SIG-M5 treated with dmso at 0.1 percent for 504 hours (cell line): ENCODE measurements around the gene PARVB.

Experiments used
- DNase-seq: peaks from one replicate; lab custom pipeline; 2025; ENCODE audit not compliant: unreplicated experiment; lab: John Stamatoyannopoulos, UW

The PARVB gene

GRCh38 chr22:44131989-44132685 lies 108.0 kb downstream of the PARVB start:
- DNase-seq, result no peak

DNA sequence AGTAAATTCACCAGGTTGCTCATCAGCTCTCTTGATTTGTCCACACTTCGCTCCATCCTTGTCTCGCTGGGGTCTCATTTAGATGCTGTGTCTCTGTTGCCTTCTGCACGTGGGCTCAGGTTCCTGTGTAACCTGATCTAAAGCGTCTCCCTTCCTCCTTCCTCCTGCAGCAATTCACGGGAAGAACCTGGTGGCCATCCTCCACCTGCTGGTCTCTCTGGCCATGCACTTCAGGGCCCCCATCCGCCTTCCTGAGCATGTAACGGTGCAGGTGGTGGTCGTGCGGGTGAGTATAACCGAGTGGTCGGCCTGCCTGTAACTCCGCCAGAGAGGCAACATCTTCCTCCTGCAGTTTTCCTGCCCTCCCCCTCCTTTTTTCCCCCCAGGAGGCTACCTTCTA lies 108.6 kb downstream of the PARVB start:
- DNase-seq, result no peak

GRCh38 chr22:44133161-44133560 lies 109.1 kb downstream of the PARVB start:
- no peak for DNase-seq

DNA sequence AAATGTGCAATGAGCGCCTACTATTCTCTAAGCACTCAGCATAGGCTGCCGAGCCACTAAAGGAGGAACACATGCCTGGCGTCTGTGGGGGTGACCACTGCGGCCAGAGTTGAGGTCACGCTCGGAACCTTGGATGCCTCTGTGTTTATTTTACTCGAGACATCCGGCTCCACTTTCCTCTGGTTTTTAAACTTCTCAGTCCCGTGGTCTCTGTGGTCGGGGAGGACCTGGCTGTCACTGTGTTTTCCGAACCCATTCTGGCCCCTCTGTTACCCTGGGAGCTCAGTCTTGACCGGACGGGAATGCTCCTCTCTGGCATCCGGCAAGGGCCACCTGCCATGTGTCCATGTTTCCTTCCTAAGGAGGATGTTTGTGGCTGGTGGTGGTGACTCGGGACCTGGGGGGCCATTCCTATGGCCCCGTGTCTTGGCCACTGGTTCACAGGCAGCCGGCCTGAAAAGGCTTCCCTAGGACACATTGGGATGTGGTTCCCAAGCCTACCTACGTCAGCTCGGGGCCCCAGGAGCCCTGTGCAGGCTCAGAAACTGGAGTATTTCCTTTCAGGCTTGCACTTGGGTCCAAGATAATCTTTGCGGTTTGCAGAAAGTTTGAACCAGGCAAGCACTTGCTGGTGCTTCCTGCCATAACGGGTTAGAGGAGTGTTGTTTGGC lies 109.9 kb downstream of the PARVB start:
- no peak for DNase-seq

DNA sequence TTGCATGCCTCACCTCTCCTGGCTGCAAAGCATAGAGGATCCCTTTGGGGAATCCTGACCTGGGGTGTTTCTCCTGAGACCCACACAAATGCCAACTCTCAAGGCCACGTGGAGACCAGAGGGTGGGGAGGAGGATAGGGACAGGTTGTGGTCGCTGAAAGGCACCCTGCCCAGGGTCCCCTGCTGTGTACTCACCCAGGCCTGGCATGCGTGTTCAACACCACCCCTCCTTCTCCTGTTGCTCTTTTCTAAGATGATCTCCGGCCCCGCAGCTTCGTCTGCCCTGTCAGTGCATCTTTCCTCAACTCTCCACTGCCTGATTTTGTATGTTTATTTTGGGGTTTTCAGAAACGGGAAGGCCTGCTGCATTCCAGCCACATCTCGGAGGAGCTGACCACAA lies 112.0 kb downstream of the PARVB start:
- DNase-seq, result no peak

GRCh38 chr22:44136786-44137185 lies 112.7 kb downstream of the PARVB start:
- DNase-seq, result no peak

GRCh38 chr22:44137415-44137814 lies 113.3 kb downstream of the PARVB start:
- no peak for DNase-seq

GRCh38 chr22:44139773-44140172 lies 115.7 kb downstream of the PARVB start:
- DNase-seq, result no peak

DNA sequence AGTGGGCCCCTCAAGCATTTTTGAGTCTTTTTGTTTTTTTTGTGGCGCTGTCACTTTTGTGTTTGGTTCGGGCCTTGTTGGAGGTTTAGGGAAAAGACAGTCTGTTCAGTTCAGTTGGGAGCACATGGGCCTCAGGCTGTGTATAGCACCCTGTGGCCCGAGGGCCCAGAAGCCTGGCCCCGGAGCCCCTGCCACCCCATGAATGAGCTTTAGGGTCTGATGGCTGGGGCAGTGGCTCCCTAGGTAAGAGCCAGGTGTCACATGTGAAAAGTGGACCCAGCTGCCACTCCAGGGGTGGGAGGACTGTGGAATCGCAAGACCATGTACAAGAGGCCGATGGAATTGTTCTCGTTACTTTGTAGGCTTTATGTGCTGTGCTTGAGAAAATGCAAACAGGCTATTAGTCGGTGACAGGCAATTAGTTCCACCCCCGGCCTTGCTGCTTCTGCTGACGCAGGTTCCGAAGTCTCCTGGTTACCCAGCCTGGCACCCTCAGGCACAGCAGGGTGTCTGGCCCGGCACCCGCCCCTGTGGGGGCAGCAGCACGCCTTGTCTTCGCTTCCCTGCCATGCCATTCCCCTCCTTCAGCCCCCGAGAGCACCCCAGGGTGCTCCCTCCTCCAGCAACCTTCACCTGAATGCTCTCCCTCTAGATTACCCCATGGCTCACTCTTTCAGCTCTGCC lies 118.5 kb downstream of the PARVB start:
- DNase-seq, result no peak

- DNase-seq, result no peak
Observed at GRCh38 chr22:44143105-44143474, 119.0 kb downstream of the PARVB start.

DNA sequence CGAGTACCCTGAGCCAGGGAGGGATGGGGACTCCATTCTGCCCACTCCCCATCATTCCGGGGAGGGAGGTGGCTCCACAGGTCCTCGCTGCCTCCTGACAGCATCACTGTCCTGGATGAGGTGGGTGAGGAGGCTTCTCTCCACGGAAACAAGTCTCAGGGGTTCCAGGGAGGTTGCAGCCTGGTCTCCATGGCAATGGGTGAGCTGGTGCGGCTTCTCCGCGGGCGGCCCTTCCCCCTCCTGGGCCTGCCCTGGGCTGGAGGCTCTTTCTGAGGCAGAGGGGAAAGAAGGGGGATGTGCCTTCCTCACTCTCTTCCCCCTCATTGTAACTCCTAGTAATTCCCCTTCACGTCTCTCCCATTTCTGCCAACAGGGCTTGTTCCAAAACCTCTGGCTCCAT lies 119.5 kb downstream of the PARVB start:
- DNase-seq, result no peak

GRCh38 chr22:44144046-44144569 lies 120.0 kb downstream of the PARVB start:
- DNase-seq, result no peak

DNA sequence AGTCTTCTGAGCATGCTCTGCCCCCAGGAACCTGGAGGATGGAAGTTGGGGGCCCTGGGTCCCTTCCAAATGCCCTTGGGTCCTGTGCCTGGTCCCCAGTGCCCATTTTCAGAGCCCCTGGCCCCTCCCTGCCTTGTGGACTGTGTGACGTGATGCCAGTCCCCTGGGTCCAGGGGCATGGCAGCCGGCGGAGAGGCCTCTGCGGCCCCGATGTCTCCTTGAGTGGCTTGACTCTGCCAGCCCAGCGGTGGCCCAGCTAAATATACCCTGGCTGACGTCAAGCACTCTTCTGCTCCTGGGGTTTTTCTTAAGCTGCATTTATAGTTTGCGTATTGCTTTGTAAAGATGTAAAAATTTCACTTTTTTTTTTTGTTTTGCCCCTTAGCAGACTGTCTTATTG lies 121.4 kb downstream of the PARVB start:
- DNase-seq, result no peak

GRCh38 chr22:44146088-44146861 lies 122.2 kb downstream of the PARVB start:
- DNase-seq, result no peak

DNA sequence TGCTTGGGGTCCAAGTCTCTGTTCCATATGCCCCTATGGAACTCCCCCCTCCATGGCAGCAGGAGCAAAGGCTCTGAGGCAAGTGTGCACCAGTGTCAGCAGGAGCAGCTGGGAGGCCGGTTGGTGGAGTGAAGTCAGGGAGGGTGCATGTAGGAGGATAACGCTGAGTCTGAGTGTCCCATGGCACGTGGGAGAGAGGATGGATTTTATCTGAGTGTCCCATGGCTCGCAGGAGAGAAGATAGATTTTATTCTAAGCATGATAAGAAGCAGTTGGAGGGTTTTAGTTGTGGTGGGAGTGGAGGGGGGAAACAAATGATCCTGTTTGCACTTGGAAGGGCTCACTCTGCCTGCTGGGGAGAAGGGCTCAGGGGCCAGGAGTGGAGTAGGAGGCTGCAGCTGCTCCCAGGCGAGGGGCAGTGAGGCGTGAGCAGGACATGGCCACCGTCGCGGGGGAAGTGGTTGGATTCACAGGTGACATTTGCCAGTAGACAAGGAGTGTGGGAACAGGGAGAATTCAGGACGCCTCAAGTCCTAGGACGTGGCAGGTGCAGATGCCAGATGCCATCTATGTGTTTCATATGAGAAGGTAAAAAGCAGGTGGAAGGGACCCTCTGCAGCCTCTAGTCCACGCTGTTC lies 123.0 kb downstream of the PARVB start:
- DNase-seq, result no peak

- no peak for DNase-seq
Observed at GRCh38 chr22:44147821-44148574, 123.9 kb downstream of the PARVB start.

DNA sequence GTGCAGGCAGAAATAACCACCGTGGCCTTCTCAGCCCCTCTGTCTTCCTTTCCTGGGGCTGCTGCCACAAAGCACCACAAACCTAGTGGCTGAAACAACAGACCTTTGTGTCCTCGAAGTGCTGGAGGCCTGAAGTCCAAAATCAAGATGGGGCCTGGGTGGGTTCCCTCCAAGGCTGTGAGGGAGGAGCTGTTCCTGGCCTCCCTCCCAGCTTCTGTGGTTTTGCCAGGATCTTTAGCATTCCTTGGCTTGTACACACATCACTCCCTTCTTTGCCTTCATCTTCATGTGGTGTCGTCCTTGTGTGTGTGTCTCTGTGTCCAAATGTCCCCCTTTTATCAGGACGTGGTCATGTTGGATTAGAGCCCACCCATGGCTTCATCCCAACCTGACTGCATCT lies 127.6 kb downstream of the PARVB start:
- DNase-seq, result no peak

DNA sequence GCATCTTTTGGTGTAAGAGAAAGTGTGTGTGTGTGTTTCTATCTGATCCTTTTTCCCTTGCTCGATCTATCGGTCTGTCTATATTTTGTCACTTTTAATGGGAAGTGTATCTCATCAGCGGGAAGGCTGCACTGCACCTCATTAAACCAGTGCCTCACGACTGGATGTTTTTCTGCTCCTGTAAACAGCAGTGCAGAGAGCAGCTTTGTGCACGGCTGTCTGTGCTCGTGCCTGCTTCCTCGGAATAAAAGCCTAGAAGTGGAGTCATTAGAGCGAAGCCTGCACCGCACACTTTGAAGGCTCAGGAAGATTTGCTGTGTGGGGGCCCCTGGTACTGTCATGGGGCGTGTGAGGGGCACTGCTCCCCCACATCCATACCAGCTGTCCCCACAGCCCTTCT lies 129.6 kb downstream of the PARVB start:
- DNase-seq, result no peak

- DNase-seq, result no peak
Observed at GRCh38 chr22:44154436-44154942, 130.4 kb downstream of the PARVB start.

DNA sequence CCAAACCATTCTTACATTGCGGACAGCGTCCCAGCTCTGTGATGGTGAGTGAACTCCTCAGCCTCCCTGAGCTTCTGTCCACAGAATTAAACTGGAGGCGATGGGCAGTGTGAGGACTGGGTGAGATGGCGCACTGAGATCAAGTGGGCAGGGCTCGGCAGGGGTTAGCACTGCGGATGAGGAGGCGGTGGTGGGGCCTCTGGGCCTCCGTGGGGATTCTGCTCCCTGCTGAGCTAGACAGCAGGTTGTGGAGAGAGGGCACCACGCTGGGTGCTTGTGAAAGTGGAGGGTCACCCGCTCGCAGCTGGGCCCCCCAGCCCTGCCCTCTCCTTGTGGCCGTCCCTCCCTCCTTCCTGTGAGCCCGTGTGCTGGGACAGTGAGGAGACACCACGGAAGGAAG lies 131.0 kb downstream of the PARVB start:
- no peak for DNase-seq
